GM23338 (cell line): ENCODE data around the gene CRTC1. TPM values are rescaled to one million over a fixed set of nuclear protein-coding genes. Genes with fewer than 3 reads are reported as not detected.

Experiments
- ATAC-seq: fragments of 200-7000 bp; cut with Tn5 transposase; 3 replicates; pipeline ENCODE4 v1.9.1; 2020
- DNase-seq: peaks from one replicate; pipeline ENCODE4 v3.0.0-alpha.2; 2015; ENCODE audit warnings: low spot score
- H2AFZ ChIP-seq: fragments of 200-600 bp; sonication (generic); 2 replicates; pipeline ENCODE4 v1.8.0; 2016; ENCODE audit warnings: antibody characterized with exemption, mild to moderate bottlenecking, moderate library complexity
- H3F3A ChIP-seq: fragments of 200-600 bp; sonication (generic); replicated peaks from 2 replicates; pipeline ENCODE4 v1.8.0; 2017; ENCODE audit warnings: antibody characterized with exemption, mixed run types, low read depth
- H3K27ac ChIP-seq: fragments of 200-600 bp; sonication (generic); 2 replicates; pipeline ENCODE4 v1.6.1; 2016; ENCODE audit warnings: low read depth
- H3K27me3 ChIP-seq: fragments of 200-600 bp; sonication (generic); 2 replicates; pipeline ENCODE4 v1.8.0; 2016; ENCODE audit warnings: mild to moderate bottlenecking, mixed run types, moderate library complexity; ENCODE audit not compliant: insufficient read depth
- H3K36me3 ChIP-seq: fragments of 200-600 bp; sonication (generic); 2 replicates; pipeline ENCODE4 v1.8.0; 2016; ENCODE audit warnings: mild to moderate bottlenecking; ENCODE audit not compliant: insufficient read depth
- H3K4me1 ChIP-seq: fragments of 200-600 bp; sonication (generic); 2 replicates; pipeline ENCODE4 v1.8.0; 2016; ENCODE audit warnings: mild to moderate bottlenecking, moderate library complexity; ENCODE audit not compliant: insufficient read depth
- H3K4me2 ChIP-seq: fragments of 200-600 bp; sonication (generic); 2 replicates; pipeline ENCODE4 v1.7.1; 2017; ENCODE audit warnings: mixed run types
- H3K4me3 ChIP-seq: fragments of 200-600 bp; sonication (generic); 2 replicates; pipeline ENCODE4 v1.6.1; 2016; ENCODE audit warnings: mixed run types
- H3K79me2 ChIP-seq: fragments of 200-600 bp; sonication (generic); replicated peaks from 2 replicates; pipeline ENCODE4 v1.8.0; 2017; ENCODE audit warnings: mild to moderate bottlenecking; ENCODE audit not compliant: insufficient read depth
- H3K9me2 ChIP-seq: fragments of 200-600 bp; sonication (generic); 2 replicates; pipeline ENCODE4 v1.8.0; 2017; ENCODE audit not compliant: insufficient read depth
- H4K20me1 ChIP-seq: fragments of 200-600 bp; sonication (generic); replicated peaks from 2 replicates; pipeline ENCODE4 v1.8.0; 2017; ENCODE audit warnings: mild to moderate bottlenecking; ENCODE audit not compliant: insufficient read depth
- H3K27ac Mint-ChIP-seq: 2 replicates; pipeline ENCODE4 v1.8.0; 2020; ENCODE audit warnings: inconsistent platforms, mild to moderate bottlenecking, moderate library complexity, mixed read lengths
- H3K27me3 Mint-ChIP-seq: 3 replicates; pipeline ENCODE4 v1.8.0; 2022; ENCODE audit warnings: low read depth, mild to moderate bottlenecking, moderate library complexity, mixed read lengths, inconsistent platforms; ENCODE audit not compliant: insufficient read depth, poor library complexity
- H3K36me3 Mint-ChIP-seq: 3 replicates; pipeline ENCODE4 v1.8.0; 2021; ENCODE audit warnings: low read depth, mild to moderate bottlenecking, inconsistent platforms, moderate library complexity, mixed read lengths
- H3K4me1 Mint-ChIP-seq: 3 replicates; pipeline ENCODE4 v1.8.0; 2020; ENCODE audit warnings: mild to moderate bottlenecking, inconsistent platforms, mixed read lengths
- H3K4me3 Mint-ChIP-seq: 3 replicates; pipeline ENCODE4 v1.8.0; 2021; ENCODE audit warnings: moderate library complexity, mild to moderate bottlenecking, inconsistent platforms, mixed read lengths
- H3K9me3 Mint-ChIP-seq: 3 replicates; pipeline ENCODE4 v1.8.0; 2020; ENCODE audit warnings: moderate library complexity, mild to moderate bottlenecking, inconsistent platforms, mixed read lengths
- CREB1 ChIP-seq: fragments of 250-450 bp; sonication (Bioruptor Pico); IDR thresholded peaks from 2 replicates; pipeline ENCODE4 v1.5.0; 2020; ENCODE audit warnings: low read depth, mild to moderate bottlenecking, moderate library complexity
- JUNB ChIP-seq: IDR thresholded peaks from one replicate; pipeline ENCODE4 v1.6.1; 2016; ENCODE audit warnings: antibody characterized with exemption; ENCODE audit not compliant: unreplicated experiment
- NANOG ChIP-seq: IDR thresholded peaks from 2 replicates; pipeline ENCODE4 v1.6.1; 2016; ENCODE audit warnings: antibody characterized with exemption, borderline replicate concordance
- POLR2AphosphoS5 ChIP-seq: IDR thresholded peaks from 2 replicates; pipeline ENCODE4 v1.6.1; 2016; ENCODE audit warnings: antibody characterized with exemption, low read depth
- STAT1 ChIP-seq: IDR thresholded peaks from one replicate; pipeline ENCODE4 v1.6.1; 2016; ENCODE audit warnings: antibody characterized with exemption; ENCODE audit not compliant: unreplicated experiment
- polyA plus RNA-seq: library from polyadenylated mRNA; unstranded; fragments of >200 nt; fragmentation: Nextera tagmentation; extraction: Ambion mirVana; gene quantifications from 2 replicates; pipeline ENCODE4 v1.2.1, GENCODE V29; 2016
- total RNA-seq: library from RNA; depleted of rRNA; stranded (reverse); fragments of >200 nt; shearing (Covaris generic); gene quantifications from 2 replicates; pipeline ENCODE4 v1.2.3, GENCODE V29; 2014
- TF ChIP-seq, protein P1 (sequence below): IDR thresholded peaks from 2 replicates; pipeline ENCODE4 v1.6.1; 2016; ENCODE audit warnings: antibody characterized with exemption
- TF ChIP-seq, protein P2 (sequence below): IDR thresholded peaks from one replicate; pipeline ENCODE4 v1.6.1; 2018; ENCODE audit warnings: antibody characterized with exemption; ENCODE audit not compliant: unreplicated experiment
- TF ChIP-seq, protein P3 (sequence below): fragments of 250-450 bp; sonication (Bioruptor Pico); IDR thresholded peaks from 2 replicates; pipeline ENCODE4 v1.5.0; 2020; ENCODE audit warnings: mild to moderate bottlenecking, moderate library complexity
- TF ChIP-seq, protein P4 (sequence below), 2 experiments: fragments of 200-600 bp in 1 of 2; sonication (generic) in 1 of 2; conservative IDR thresholded peaks; 2 replicates each; pipeline versions ENCODE4 v1.5.1 to v1.6.1; 2016 to 2017; ENCODE audit warnings: antibody characterized with exemption in 2 of 2, low read depth in 2 of 2, mild to moderate bottlenecking in 2 of 2, moderate library complexity in 1 of 2

Gene CRTC1
- total and polyA plus RNA-seq, 2 experiments from 2014 or later, result 5.4 to 8.4 TPM

DNA sequence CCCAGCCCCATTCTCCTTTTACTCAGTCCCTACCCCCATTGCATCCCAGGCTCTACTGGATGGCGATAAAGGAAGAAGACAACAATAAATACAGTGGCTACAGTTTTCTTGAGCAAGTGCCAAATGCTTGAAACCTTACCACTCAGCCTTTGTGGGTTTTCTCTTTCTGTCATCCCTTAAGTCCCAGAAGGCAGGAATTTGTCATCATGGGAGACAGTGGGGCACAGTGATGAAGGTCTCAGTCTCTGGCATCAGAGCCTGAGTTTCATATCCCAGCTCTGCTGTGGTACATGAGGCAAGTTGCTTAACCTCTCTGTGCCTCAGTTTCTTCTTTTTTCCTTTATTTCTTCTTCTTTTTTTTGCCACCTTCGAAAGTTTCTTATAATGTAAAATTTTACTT lies 112.8 kb downstream of the CRTC1 start:
- no peaks in the 10 kb centered on the region; the same call in 2 of the 3 replicates for H3K9me3 Mint-ChIP-seq
- H4K20me1 ChIP-seq, result peaks cover 11% of the 10 kb centered on the region
- no peak for TF ChIP-seq NANOG
- TF ChIP-seq, protein P1, sequence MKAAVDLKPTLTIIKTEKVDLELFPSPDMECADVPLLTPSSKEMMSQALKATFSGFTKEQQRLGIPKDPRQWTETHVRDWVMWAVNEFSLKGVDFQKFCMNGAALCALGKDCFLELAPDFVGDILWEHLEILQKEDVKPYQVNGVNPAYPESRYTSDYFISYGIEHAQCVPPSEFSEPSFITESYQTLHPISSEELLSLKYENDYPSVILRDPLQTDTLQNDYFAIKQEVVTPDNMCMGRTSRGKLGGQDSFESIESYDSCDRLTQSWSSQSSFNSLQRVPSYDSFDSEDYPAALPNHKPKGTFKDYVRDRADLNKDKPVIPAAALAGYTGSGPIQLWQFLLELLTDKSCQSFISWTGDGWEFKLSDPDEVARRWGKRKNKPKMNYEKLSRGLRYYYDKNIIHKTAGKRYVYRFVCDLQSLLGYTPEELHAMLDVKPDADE, result no peak
- TF ChIP-seq POLR2AphosphoS5, result no peak
- no peak for TF ChIP-seq JUNB
- no peak for TF ChIP-seq STAT1
- no peak for TF ChIP-seq CREB1 (CRISPR knock-in tag)
- TF ChIP-seq, protein P2, sequence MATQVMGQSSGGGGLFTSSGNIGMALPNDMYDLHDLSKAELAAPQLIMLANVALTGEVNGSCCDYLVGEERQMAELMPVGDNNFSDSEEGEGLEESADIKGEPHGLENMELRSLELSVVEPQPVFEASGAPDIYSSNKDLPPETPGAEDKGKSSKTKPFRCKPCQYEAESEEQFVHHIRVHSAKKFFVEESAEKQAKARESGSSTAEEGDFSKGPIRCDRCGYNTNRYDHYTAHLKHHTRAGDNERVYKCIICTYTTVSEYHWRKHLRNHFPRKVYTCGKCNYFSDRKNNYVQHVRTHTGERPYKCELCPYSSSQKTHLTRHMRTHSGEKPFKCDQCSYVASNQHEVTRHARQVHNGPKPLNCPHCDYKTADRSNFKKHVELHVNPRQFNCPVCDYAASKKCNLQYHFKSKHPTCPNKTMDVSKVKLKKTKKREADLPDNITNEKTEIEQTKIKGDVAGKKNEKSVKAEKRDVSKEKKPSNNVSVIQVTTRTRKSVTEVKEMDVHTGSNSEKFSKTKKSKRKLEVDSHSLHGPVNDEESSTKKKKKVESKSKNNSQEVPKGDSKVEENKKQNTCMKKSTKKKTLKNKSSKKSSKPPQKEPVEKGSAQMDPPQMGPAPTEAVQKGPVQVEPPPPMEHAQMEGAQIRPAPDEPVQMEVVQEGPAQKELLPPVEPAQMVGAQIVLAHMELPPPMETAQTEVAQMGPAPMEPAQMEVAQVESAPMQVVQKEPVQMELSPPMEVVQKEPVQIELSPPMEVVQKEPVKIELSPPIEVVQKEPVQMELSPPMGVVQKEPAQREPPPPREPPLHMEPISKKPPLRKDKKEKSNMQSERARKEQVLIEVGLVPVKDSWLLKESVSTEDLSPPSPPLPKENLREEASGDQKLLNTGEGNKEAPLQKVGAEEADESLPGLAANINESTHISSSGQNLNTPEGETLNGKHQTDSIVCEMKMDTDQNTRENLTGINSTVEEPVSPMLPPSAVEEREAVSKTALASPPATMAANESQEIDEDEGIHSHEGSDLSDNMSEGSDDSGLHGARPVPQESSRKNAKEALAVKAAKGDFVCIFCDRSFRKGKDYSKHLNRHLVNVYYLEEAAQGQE, result no peak
- TF ChIP-seq, protein P3, sequence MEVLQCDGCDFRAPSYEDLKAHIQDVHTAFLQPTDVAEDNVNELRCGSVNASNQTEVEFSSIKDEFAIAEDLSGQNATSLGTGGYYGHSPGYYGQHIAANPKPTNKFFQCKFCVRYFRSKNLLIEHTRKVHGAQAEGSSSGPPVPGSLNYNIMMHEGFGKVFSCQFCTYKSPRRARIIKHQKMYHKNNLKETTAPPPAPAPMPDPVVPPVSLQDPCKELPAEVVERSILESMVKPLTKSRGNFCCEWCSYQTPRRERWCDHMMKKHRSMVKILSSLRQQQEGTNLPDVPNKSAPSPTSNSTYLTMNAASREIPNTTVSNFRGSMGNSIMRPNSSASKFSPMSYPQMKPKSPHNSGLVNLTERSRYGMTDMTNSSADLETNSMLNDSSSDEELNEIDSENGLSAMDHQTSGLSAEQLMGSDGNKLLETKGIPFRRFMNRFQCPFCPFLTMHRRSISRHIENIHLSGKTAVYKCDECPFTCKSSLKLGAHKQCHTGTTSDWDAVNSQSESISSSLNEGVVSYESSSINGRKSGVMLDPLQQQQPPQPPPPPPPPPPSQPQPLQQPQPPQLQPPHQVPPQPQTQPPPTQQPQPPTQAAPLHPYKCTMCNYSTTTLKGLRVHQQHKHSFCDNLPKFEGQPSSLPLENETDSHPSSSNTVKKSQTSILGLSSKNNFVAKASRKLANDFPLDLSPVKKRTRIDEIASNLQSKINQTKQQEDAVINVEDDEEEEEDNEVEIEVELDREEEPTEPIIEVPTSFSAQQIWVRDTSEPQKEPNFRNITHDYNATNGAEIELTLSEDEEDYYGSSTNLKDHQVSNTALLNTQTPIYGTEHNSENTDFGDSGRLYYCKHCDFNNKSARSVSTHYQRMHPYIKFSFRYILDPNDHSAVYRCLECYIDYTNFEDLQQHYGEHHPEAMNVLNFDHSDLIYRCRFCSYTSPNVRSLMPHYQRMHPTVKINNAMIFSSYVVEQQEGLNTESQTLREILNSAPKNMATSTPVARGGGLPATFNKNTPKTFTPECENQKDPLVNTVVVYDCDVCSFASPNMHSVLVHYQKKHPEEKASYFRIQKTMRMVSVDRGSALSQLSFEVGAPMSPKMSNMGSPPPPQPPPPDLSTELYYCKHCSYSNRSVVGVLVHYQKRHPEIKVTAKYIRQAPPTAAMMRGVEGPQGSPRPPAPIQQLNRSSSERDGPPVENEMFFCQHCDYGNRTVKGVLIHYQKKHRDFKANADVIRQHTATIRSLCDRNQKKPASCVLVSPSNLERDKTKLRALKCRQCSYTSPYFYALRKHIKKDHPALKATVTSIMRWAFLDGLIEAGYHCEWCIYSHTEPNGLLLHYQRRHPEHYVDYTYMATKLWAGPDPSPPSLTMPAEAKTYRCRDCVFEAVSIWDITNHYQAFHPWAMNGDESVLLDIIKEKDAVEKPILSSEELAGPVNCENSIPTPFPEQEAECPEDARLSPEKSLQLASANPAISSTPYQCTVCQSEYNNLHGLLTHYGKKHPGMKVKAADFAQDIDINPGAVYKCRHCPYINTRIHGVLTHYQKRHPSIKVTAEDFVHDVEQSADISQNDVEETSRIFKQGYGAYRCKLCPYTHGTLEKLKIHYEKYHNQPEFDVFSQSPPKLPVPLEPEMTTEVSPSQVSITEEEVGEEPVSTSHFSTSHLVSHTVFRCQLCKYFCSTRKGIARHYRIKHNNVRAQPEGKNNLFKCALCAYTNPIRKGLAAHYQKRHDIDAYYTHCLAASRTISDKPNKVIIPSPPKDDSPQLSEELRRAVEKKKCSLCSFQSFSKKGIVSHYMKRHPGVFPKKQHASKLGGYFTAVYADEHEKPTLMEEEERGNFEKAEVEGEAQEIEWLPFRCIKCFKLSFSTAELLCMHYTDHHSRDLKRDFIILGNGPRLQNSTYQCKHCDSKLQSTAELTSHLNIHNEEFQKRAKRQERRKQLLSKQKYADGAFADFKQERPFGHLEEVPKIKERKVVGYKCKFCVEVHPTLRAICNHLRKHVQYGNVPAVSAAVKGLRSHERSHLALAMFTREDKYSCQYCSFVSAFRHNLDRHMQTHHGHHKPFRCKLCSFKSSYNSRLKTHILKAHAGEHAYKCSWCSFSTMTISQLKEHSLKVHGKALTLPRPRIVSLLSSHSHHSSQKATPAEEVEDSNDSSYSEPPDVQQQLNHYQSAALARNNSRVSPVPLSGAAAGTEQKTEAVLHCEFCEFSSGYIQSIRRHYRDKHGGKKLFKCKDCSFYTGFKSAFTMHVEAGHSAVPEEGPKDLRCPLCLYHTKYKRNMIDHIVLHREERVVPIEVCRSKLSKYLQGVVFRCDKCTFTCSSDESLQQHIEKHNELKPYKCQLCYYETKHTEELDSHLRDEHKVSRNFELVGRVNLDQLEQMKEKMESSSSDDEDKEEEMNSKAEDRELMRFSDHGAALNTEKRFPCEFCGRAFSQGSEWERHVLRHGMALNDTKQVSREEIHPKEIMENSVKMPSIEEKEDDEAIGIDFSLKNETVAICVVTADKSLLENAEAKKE, result no peak
- TF ChIP-seq, protein P4, sequence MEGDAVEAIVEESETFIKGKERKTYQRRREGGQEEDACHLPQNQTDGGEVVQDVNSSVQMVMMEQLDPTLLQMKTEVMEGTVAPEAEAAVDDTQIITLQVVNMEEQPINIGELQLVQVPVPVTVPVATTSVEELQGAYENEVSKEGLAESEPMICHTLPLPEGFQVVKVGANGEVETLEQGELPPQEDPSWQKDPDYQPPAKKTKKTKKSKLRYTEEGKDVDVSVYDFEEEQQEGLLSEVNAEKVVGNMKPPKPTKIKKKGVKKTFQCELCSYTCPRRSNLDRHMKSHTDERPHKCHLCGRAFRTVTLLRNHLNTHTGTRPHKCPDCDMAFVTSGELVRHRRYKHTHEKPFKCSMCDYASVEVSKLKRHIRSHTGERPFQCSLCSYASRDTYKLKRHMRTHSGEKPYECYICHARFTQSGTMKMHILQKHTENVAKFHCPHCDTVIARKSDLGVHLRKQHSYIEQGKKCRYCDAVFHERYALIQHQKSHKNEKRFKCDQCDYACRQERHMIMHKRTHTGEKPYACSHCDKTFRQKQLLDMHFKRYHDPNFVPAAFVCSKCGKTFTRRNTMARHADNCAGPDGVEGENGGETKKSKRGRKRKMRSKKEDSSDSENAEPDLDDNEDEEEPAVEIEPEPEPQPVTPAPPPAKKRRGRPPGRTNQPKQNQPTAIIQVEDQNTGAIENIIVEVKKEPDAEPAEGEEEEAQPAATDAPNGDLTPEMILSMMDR (conservative IDR thresholded peaks at IDR 0.05; ENCODE audit: low read depth in 2 of 2), result no peak
- no peak overlapping the region for H3K27ac Mint-ChIP-seq
- no peaks in the 10 kb centered on the region for H3F3A ChIP-seq
- peaks cover 53% of the 10 kb centered on the region for H3K27me3 Mint-ChIP-seq
- no peak for ATAC-seq
- no peak overlapping the region for H3K4me3 ChIP-seq
- peaks cover 91% of the 10 kb centered on the region for H3K27me3 ChIP-seq
- no peak overlapping the region for H3K4me3 Mint-ChIP-seq
- no peak overlapping the region for H2AFZ ChIP-seq
- DNase-seq, result no peak
- H3K4me2 ChIP-seq, result no peak overlapping the region
- H3K79me2 ChIP-seq, result no peaks in the 10 kb centered on the region
- no peaks in the 10 kb centered on the region; the same call in 1 of the 2 replicates for H3K4me1 ChIP-seq
- H3K36me3 ChIP-seq, result no peaks in the 10 kb centered on the region
- no peaks in the 10 kb centered on the region for H3K4me1 Mint-ChIP-seq
- H3K27ac ChIP-seq, result no peak overlapping the region
- no peaks in the 10 kb centered on the region for H3K36me3 Mint-ChIP-seq
- no peaks in the 10 kb centered on the region for H3K9me2 ChIP-seq
